SKM-1 (cell line): Measurements from ENCODE around the gene CDKN2C.
"Not testable (repeated sequence)": the region's sequence is repeated elsewhere in the genome, so short reads cannot be mapped to it uniquely, and the experiment has no call there.

ENCODE experiments used
- DNase-seq: peaks from one replicate; lab custom pipeline; 2025; ENCODE audit not compliant: unreplicated experiment; lab: John Stamatoyannopoulos, UW

The CDKN2C gene

DNA sequence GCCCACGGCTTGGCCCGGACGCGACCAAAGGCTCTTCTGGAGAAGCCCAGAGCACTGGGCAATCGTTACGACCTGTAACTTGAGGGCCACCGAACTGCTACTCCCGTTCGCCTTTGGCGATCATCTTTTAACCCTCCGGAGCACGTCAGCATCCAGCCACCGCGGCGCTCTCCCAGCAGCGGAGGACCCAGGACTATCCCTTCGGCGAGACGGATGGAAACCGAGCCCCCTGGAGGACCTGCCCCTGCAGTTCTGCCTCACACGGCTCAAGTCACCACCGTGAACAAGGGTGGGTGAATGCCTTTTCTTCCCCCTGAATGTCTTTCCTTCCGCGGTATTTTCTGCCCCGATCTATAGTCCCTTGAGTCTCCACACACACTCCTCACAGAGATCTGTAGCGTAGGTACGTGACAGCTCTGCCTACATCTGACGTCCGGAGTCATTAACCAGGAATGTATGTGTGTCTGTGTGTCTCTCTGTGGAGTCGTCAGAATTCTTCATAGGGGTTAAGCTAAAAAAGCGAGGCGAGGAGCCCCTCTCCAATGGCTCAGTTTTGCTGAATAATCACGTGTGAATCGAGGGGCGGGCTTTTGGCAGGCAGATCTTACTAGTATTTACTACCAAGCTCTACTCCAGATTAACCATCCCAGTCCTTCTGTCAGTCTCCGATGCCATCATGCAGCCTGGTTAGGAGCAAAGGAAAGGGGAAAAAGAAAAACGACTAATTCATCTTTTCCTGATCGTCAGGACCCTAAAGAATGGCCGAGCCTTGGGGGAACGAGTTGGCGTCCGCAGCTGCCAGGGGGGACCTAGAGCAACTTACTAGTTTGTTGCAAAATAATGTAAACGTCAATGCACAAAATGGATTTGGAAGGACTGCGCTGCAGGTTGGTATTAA lies at the start of gene CDKN2C:
Gene CDKN2C (plus strand): TSS at position 635 of the 898 bp plus-strand sequence. CDS start 124 bp downstream, at position 759.
- DNase-seq: peak; percentile 27

DNA sequence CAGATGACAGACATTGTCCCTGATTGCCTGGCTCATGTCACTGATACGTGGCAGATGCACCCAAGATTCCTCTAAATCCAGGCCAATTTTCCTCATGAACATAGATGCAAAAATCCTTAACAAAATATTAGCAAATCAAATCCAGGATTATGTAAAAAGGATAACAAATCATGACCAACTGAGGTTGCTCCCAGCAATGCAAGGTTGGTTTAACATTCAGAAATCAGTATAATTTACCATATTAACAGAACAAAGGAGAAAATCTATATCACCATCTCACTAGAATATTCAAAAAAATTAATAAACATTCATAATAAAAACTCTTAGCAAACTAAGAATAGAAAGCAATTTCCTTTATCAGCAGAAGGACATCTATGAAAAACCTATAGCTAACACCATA lies 49.6 kb upstream of the CDKN2C start:
- no peak for DNase-seq

DNA sequence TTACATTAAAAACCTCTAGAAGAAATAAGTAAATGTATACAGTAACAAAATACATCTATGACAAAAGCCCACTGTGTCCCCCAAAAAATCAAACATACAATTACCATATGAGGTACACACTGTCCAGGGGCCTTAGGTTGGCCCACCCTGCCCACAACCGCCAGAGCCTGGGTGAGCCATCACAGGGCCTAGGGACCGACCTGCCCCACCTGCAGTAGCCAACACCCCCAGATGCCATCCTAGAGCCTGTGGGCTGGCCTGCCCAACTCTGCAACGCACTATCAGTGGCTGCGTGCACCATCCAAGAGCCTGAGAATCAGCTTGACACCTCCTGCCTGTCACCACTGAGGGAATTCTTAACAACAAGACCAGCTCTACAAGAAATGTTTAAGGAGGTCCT lies 49.0 kb upstream of the CDKN2C start:
- no peak for DNase-seq

DNA sequence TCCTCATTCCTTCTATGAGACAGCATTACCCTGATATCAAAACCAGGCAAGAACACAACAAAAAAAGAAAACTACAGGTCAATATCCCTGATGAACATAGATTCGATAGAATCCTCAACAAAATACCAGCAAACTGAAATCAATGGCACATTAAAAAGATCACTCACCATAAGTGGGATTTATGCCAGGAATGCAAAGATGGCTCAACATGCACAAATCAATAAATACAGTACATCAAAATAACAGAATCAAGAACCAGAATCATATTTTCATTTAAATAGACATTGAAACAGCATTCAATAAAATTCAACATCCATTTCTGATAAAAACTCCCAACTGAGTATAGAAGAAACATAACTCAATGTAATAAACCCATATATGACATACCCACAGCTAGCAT lies 46.5 kb upstream of the CDKN2C start:
- DNase-seq: no peak

DNA sequence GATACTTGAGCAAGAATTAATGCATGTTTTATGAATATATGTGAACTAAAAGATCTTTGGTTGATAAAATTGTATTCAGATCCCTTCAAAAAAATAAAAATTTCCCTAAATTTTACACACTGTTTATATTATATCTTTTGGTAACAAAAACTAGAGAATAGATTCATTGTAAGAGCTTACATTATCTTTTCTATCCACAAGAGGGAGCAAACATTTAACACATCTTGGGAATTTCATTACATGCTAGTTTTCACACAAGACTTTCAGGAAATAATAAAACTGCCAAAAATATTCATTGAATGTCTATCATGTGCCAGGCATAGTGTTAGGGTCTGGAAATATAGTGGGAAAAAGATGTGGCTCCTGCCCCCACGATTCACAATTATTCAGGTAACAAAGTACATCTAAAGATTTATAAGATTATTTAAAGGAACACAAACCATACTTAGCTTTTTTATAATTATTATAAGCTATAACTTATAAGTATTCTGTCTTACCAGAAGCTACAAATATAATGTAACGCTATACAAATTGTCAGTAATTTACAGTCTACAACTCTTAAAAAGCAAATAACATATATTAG lies 40.6 kb upstream of the CDKN2C start:
- DNase-seq: peak; percentile 22

DNA sequence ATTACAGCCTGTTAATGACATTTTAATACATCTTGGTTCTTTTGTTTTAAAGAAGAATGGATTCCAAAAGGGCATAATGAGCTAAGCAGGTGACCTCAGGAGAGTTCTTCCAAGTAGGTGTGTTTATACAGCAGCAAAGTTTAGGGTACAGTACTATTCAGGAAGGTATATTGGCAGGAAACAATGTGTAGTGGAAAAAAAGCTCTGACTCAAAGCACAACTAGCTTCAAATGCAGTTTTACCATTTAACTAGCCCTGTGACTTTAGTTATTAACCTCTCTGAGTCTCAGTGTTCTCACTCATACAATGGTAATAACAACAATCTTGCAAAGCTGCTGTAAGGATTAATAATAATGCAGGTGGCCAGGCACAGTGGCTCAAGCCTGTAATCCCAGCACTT lies 39.9 kb upstream of the CDKN2C start:
- no peak for DNase-seq

DNA sequence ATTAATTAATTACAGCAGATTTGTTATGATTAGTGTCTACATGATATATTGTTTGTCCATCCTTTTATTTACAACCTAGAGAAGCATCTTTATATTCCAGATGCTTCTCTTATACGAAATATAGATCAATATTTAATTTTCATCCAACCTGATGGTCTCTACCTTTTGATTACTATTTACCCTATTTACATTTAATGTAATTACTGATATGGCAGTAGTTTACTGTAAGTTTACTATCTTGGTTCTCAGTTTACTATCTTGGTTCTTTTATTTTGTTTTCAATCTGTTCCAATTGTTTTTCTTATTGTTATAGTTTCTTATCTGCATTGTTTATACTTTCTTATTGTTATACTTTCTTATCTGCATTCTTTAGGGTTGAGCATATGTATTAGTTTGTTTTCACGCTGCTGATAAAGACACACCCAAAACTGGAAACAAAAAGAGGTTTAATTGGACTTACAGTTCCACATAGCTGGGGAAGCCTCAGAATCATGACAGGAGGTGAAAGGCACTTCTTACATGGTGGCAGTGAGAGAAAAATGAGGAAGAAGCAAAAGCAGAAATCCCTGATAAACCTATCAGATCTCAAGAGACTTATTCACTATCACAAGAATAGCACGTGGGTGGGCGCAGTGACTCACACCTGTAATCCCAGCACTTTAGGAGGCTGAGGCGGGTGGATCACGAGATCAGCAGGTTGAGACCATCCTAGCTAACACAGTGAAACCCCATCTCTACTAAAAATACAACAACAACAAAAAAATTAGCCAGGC lies 38.9 kb upstream of the CDKN2C start:
- DNase-seq: no peak

DNA sequence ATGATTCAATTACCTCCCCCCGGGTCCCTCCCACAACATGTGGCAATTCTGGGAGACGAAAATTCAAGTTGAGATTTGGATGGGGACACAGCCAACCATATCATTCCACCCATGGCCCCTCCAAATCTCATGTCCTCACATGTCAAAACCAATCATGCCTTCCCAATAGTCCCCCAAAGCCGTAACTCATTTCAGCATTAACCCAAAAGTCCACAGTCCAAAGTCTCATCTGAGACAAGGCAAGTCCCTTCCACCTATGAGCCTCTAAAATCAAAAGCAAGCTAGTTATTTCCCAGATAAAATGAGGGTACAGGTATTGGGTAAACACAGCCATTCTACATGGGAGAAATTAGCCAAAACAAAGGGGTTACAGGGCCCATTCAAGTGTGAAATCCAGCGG lies 38.0 kb upstream of the CDKN2C start:
- DNase-seq: not testable (repeated sequence)

DNA sequence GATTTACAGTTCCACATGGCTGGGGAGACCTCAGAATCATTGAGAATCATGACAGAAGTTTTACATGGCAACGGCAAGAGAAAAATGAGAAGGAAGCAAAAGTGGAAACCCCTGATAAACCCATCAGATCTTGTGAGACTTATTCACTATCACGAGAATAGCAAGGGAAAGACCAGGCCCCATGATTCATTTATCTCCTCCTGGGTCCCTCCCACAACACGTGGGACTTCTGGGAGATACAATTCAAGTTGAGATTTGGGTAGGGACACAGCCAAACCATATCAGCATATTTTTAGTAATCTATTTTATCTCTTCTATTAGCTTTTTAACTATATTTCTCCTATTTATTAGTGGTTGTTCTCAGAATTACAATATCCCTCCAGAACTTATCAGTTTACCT lies 36.3 kb upstream of the CDKN2C start:
- DNase-seq: not testable (repeated sequence)

DNA sequence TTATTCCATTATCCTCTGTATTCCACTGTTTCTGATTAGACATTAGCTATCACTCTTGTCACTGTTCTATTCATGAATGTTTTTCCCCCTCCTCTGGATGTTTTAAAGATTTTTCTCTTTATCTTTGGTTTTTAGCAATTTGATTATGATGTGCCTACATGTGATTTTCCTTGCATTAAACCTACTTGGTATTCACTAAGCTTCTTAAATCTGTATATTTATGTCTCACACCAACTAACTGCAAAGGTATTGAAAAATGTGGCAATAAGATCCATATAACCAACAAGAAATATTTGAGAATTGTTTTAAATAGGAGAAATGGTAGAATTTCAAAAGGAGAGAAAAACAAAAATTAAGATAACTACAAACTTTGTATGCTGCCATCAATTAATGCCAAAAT lies 35.2 kb upstream of the CDKN2C start:
- no peak for DNase-seq

DNA sequence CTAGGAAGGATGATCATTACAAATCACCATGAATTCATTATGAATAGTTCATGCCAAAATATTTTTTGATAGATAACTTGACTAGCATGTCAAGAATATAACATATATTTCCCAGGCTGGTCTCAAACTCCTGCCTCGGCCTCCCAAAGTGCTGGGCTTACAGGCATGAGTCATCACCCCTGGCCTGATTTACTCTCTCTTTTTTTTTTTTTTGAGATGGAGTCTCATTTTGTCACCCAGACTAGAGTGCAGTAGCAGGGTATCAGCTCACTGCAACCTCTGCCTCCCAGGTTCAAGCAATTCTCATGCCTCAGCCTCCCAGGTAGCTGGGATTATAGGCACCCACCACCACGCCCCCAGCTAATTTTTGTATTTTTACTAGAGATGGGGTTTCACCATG lies 34.8 kb upstream of the CDKN2C start:
- DNase-seq: not testable (repeated sequence)

DNA sequence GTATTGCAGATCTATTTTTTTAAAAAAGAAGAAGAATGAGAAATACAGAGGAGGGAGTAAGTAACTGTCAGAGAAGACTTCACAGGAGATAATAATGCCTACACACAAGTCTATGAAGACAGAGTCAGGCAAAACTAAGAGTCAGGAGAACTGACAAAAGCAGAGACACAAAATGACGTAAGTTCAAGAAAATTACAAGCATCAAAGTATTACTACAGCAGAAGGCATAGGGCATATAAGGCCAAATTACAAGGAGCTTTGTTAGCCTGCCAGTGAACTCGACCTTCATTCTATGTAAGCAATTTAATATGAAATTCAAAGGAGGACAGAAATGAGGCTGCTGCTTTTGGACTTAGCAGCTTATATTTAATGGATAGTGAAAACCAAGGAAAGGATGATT lies 33.7 kb upstream of the CDKN2C start:
- DNase-seq: no peak

DNA sequence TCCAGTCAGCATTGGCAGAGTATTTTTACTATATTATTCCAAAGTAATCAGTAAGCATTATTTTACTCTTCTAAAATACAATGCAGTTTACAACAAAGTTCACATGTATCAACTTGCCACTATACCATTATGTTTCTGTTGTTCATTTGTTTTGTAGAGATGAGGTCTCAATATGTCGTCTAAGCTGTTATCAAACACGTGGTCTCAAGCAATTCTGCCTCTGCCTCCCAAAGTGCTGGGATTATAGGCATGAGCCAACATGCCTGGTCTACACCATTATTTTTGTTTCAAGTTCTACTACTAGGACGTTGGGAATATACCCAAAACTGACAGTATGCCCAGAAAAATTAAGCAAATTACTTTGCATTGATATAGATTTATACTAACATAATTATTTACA lies 29.8 kb upstream of the CDKN2C start:
- no peak for DNase-seq

DNA sequence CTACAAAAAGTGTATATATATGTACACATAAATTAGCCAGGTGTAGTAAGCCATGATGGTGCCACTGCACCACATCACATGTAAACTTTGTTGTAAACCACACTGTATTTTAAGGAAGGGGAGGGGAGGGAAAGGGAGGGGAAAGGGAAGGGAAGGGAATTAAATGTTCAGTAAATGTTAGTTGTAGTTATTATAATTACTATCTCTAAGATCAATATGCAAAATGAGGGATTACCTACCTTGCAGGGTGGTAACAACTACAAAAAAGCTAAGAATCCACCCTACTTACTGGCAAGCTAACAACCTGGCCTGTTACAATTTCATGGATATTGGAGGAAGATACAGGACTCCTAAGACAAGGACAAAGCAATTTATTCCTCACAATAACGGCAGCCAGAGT lies 27.7 kb upstream of the CDKN2C start:
- DNase-seq: no peak

DNA sequence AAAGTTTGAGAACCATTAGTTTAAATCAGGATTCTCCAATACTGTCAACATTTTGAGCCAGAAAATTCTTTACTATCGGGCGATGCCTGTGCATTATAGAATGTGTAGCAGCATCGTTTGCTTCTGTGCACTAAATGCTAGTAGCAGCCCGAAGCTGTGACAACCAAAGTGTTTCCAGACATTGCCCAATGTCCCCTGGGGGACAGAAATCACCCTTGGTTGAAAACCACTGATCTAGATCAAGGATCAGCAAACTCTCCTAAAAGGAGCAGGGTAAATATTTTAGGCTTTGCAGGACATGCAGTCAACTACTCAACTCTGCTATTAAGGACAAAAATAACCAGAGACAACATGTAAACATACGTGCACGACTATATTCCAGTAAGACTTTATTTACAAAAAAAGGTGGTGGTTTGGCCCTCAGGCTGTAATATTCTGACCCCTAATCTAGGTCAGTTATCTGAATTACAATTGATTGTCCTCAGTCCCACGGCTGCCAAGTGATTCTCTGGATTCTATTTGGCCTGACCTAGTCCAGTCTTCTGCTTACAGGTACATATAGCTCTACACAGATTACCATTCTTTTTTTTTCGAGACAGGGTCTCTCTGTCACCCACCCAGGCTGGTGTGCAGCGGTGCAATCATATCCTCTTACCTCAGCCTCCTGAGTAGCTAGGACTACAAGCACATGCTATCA lies 20.6 kb upstream of the CDKN2C start:
- no peak for DNase-seq

DNA sequence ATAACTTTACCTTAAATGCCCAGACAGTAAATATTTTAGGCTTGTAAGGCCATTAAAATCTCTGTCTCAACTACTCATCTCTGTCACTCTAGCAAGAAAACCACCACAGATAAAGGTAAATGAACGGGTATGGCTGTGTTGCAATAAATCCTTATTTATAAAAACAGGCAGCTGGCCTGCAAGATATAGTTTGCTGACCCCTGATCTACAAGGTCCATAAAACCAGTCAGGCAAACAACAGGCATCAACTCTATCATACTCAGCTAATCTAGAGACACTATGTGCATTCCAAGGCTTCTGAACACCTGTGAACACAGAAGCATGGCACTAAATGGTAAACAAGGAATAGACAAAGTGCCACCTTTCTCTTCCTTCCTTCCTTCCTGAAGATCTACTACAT lies 19.6 kb upstream of the CDKN2C start:
- no peak for DNase-seq

DNA sequence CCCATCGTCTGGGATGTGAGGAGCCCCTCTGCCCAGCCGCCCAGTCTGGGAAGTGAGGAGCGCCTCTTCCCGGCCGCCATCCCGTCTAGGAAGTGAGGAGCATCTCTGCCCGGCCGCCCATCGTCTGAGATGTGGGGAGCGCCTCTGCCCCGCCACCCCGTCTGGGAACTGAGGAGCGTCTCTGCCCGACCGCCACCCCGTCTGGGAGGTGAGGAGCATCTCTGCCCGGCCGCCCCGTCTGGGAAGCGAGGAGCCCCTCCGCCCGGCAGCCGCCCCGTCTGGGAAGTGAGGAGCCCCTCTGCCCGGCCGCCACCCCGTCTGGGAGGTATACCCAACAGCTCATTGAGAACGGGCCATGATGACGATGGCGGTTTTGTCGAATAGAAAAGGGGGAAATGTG lies 17.5 kb upstream of the CDKN2C start:
- DNase-seq: not testable (repeated sequence)

DNA sequence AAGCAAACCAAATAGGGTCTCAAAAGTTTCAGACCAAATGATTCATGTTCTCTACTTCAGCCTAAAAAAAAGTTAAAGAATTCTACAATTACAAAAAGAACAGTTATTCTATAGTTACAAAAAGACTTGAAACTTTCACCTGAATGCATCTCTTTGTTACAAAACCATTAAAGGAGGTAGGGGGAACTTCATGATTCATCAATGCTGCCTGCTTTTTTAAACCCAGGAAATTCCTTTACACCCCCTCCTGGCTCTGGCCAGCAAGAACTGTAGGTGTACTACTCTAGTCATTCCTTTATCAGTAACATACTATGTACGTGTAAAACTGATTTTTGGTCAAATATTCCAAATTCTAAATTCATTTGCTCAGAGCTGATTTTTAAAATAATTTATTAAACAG lies 14.9 kb upstream of the CDKN2C start:
- no peak for DNase-seq

DNA sequence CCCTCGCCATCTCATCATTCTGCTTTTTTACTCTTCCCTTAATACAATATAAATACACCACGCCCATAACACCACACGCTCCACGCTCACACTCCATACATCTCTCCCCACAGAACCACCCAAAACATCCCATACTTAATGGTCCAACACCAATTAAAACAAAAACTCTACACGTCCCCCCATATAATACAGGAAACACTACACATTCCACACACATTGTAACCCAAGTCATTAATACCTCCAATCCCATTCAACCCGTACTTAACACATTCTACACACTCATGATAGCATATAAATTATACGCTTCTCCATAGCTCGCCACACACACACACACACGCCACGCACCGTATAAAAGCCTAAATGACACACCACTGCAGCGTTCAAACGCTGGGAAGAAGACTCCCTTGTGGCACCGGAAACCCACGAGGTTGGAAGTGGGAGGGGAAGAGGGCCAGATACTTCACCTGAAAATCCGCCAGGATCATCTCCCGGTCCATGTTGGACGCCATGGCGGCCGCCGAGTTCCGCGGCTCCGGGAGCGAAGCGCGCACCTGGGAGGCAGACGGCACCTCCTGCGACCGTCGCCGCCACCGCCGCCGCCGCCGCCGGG lies 10.6 kb upstream of the CDKN2C start:
- DNase-seq: no peak

DNA sequence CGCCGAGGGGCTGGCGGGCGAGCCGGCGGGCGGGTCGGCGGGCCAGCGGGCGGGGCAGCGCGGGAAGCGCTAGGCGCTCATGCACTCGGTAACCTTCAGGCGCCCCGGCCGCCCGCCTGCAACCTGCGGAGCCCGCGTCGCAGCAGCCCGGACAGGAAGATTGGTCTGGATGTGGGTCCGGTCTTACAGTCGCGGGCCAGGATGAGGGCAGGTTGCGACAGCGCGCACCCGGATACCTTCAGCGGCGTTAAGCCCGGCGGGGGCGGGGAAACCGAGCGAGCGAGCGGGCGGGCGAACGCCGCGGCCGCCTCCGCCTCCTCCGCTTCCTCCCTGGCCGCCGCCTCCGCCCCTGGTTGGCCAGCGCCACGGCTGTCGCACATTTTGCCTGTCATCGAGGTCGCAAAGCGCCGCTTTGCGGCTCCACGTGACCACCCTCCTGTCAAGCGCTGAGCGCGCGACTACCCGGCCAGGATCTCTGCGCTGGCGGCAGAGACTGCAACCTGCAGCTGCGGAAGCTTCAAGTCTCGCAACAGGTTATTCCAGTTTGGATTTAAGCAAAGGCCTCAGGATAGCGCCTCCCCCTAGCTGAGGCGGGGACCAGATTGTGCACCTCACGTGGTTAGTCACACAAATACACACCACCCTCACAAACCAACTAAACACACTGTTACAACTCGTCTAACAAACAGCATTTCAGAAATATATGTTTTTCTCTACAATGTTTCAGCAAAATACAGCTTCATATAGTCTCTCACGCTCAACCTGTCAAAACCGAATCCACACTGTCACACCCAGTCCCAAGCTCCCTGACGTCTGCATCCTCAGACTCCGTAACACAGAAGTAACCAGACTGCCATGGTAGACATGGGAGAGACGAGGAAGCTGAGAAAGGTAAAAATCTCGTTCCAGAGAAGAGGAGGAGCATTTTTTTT lies 9.9 kb upstream of the CDKN2C start, which contains the start of gene FAF1:
Gene FAF1 (minus strand): TSS at position 355 of the 932 bp plus-strand sequence. CDS start 456 bp downstream, outside the sequence.
- DNase-seq: peak; percentile 91
